HG02840 (cell line): ENCODE results near the gene ZSWIM5.
"Not testable (repeated sequence)": the region's sequence is repeated elsewhere in the genome, so short reads cannot be mapped to it uniquely, and the experiment has no call there.

ENCODE experiments used
- ATAC-seq: cut with Tn5 transposase; IDR thresholded peaks from one replicate; pipeline ENCODE4 v1.9.1; 2021; ENCODE audit warnings: mild to moderate bottlenecking, moderate library complexity, moderate number of reproducible peaks; ENCODE audit not compliant: unreplicated experiment, low FRiP score

ZSWIM5 gene

GRCh38 chr1:45148209-45148825 is 58.1 kb downstream of the ZSWIM5 start:
- no peak for ATAC-seq

GRCh38 chr1:45146833-45147232 is 59.6 kb downstream of the ZSWIM5 start:
- ATAC-seq = no peak

GRCh38 chr1:45141247-45142003 is 65.0 kb downstream of the ZSWIM5 start:
- no peak for ATAC-seq

- ATAC-seq = no peak
Measured at GRCh38 chr1:45136984-45137383, 69.4 kb downstream of the ZSWIM5 start.

- ATAC-seq = no peak
Measured at GRCh38 chr1:45135316-45135715, 71.1 kb downstream of the ZSWIM5 start.

GRCh38 chr1:45134461-45134873 is 71.9 kb downstream of the ZSWIM5 start:
- ATAC-seq = no peak

GRCh38 chr1:45132719-45133118 is 73.7 kb downstream of the ZSWIM5 start:
- ATAC-seq = not testable (repeated sequence)

- ATAC-seq = no peak
Measured at GRCh38 chr1:45123358-45123757, 83.0 kb downstream of the ZSWIM5 start.

GRCh38 chr1:45122724-45123123 is 83.7 kb downstream of the ZSWIM5 start:
- ATAC-seq = no peak

- no peak for ATAC-seq
Measured at GRCh38 chr1:45117766-45118165, 88.6 kb downstream of the ZSWIM5 start.

GRCh38 chr1:45116820-45117219 is 89.6 kb downstream of the ZSWIM5 start:
- ATAC-seq = no peak

GRCh38 chr1:45116340-45116739 is 90.1 kb downstream of the ZSWIM5 start:
- ATAC-seq = no peak

GRCh38 chr1:45115198-45115597 is 91.2 kb downstream of the ZSWIM5 start:
- not testable (repeated sequence) for ATAC-seq

- no peak for ATAC-seq
Measured at GRCh38 chr1:45112661-45113060, 93.7 kb downstream of the ZSWIM5 start.

- no peak for ATAC-seq
Measured at GRCh38 chr1:45111239-45111638, 95.2 kb downstream of the ZSWIM5 start.

GRCh38 chr1:45107782-45108181 is 98.6 kb downstream of the ZSWIM5 start:
- no peak for ATAC-seq

- ATAC-seq = not testable (repeated sequence)
Measured at GRCh38 chr1:45106864-45107263, 99.5 kb downstream of the ZSWIM5 start.

- ATAC-seq = not testable (repeated sequence)
Measured at GRCh38 chr1:45106156-45106545, 100.3 kb downstream of the ZSWIM5 start.

- not testable (repeated sequence) for ATAC-seq
Measured at GRCh38 chr1:45105486-45106155, 100.8 kb downstream of the ZSWIM5 start.

- ATAC-seq = no peak
Measured at GRCh38 chr1:45103534-45103933, 102.9 kb downstream of the ZSWIM5 start.

GRCh38 chr1:45101947-45102346 is 104.5 kb downstream of the ZSWIM5 start:
- no peak for ATAC-seq
